OCI-LY7 (cell line): Measurements from ENCODE around the gene ZNF625. TPM values are rescaled to one million over a fixed set of nuclear protein-coding genes. Genes with fewer than 3 reads are reported as not detected.

Experiments
- BruUV-seq: library from RNA; stranded (reverse); fragments of 400-500 nt; replicated peaks from 2 replicates; lab custom pipeline; 2021; lab: Mats Ljungman, UMichigan
- CTCF ChIA-PET: fragments of 300-600 bp; sonication (Branson Sonifier 250); formaldehyde crosslinking; loops from one replicate; lab custom pipeline; 2022; ENCODE audit warnings: antibody characterized with exemption; ENCODE audit not compliant: unreplicated experiment; lab: Charles Lee
- POLR2A ChIA-PET: fragments of 300-600 bp; sonication (Branson Sonifier 250); formaldehyde crosslinking; loops from one replicate; lab custom pipeline; 2022; ENCODE audit warnings: antibody characterized with exemption; lab: Charles Lee
- DNase-seq: peaks from one replicate; pipeline ENCODE4 v3.0.0-alpha.2; 2015; ENCODE audit warnings: low spot score
- H2AFZ ChIP-seq: fragments of 200-600 bp; sonication (generic), shearing (Covaris generic); 2 replicates; pipeline ENCODE4 v1.6.1; 2014; ENCODE audit warnings: mild to moderate bottlenecking, antibody characterized with exemption, low read length, moderate library complexity
- H3K27ac ChIP-seq: fragments of 200-600 bp; sonication (generic); 2 replicates; pipeline ENCODE4 v1.5.1; 2014; ENCODE audit warnings: mixed run types, low read depth, mild to moderate bottlenecking, moderate library complexity, low read length, inconsistent platforms; ENCODE audit not compliant: poor library complexity, severe bottlenecking
- H3K36me3 ChIP-seq: fragments of 200-600 bp; sonication (generic); 2 replicates; pipeline ENCODE4 v1.6.1; 2014; ENCODE audit warnings: mild to moderate bottlenecking, antibody characterized with exemption, low read length, moderate library complexity, mixed read lengths; ENCODE audit not compliant: insufficient read depth
- H3K4me1 ChIP-seq: fragments of 200-600 bp; sonication (generic); 2 replicates; pipeline ENCODE4 v1.5.1; 2014; ENCODE audit warnings: mild to moderate bottlenecking, low read length; ENCODE audit not compliant: insufficient read depth, poor library complexity, severe bottlenecking
- H3K4me2 ChIP-seq: fragments of 200-600 bp; sonication (generic); 2 replicates; pipeline ENCODE4 v1.6.1; 2014; ENCODE audit warnings: mild to moderate bottlenecking, low read length
- H3K4me3 ChIP-seq: fragments of 200-600 bp; sonication (generic); 2 replicates; pipeline ENCODE4 v1.5.1; 2014; ENCODE audit warnings: mild to moderate bottlenecking, low read depth, low read length; ENCODE audit not compliant: poor library complexity, severe bottlenecking
- H3K79me2 ChIP-seq: fragments of 200-600 bp; sonication (generic); 2 replicates; pipeline ENCODE4 v1.6.1; 2016; ENCODE audit warnings: low read depth, mild to moderate bottlenecking, low read length, moderate library complexity, mixed read lengths; ENCODE audit not compliant: insufficient read depth
- H3K9me2 ChIP-seq: fragments of 200-600 bp; sonication (generic); 2 replicates; pipeline ENCODE4 v1.6.1; 2016; ENCODE audit warnings: mild to moderate bottlenecking, low read length, mixed read lengths; ENCODE audit not compliant: insufficient read depth
- H3K9me3 ChIP-seq: fragments of 200-600 bp; sonication (generic); 2 replicates; pipeline ENCODE4 v1.6.1; 2014; ENCODE audit warnings: mild to moderate bottlenecking, mixed run types, low read length, mixed read lengths
- H4K20me1 ChIP-seq: fragments of 200-600 bp; sonication (generic); 2 replicates; pipeline ENCODE4 v1.6.1; 2014; ENCODE audit warnings: mild to moderate bottlenecking, antibody characterized with exemption, low read length, moderate library complexity, mixed read lengths; ENCODE audit not compliant: insufficient read depth
- EZH2phosphoT487 ChIP-seq: fragments of 200-600 bp; sonication (generic); IDR thresholded peaks from 2 replicates; pipeline ENCODE4 v1.6.1; 2018; ENCODE audit warnings: low read depth, borderline replicate concordance, mild to moderate bottlenecking, mixed run types, antibody characterized with exemption, low read length, moderate library complexity, mixed read lengths
- intact Hi-C: fragments of 100-400 bp; cut with micrococcal nuclease; formaldehyde crosslinking; loops from one replicate; pipeline ENCODE4 v1.10.0; 2022; ENCODE audit not compliant: unreplicated experiment
- small RNA-seq: library from RNA; depleted of rRNA; stranded (forward); fragments of <200 nt; gene quantifications from one replicate; pipeline ENCODE3, GENCODE V24; 2014
- total RNA-seq, 2 experiments: library from RNA; depleted of rRNA in 1 of 2; stranded (reverse); fragments of >200 nt in 1 of 2; shearing (Covaris generic) in 1 of 2; gene quantifications; 2 replicates each; pipeline ENCODE4 v1.2.3, GENCODE V29; 2014 to 2022
- TF ChIP-seq, protein P1 (sequence below): fragments of 200-600 bp; sonication (generic); conservative IDR thresholded peaks from 2 replicates; pipeline ENCODE4 v1.5.1; 2014; ENCODE audit warnings: mild to moderate bottlenecking, antibody characterized with exemption, low read length, moderate library complexity, mixed read lengths

Gene ZNF625
- total RNA-seq, 2 experiments from 2014 or later, result 7.8 to 9.2 TPM

DNA sequence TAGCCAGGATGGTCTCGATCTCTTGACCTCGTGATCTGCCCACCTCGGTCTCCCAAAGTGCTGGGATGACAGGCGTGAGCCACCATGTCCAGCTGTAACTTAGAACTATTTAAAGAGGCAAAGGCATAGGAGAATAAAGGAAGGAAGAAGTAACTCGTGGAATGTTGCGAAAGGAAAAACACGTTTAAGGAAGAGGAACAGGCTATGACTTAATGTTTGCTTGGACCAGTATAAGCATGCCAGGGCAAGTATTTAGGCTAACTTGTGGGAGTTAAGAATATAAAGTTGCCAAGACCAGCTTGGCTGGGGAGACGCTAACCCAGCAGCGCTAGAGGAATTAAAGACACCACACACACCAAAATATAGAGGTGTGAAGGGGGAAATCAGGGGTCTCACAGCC, 58.5 kb downstream of the ZNF625 start:
- ChIA-PET CTCF (no interaction called here), POLR2A (no interaction called here)
- Histone ChIP-seq H3K27ac (no peak overlapping the region), H3K4me1 (no peaks in the 10 kb centered on the region), H3K4me2 (no peak overlapping the region), H4K20me1 (no peaks in the 10 kb centered on the region), H3K9me3 (no peaks in the 10 kb centered on the region), H3K79me2 (no peaks in the 10 kb centered on the region), H3K4me3 (no peak overlapping the region), H3K36me3 (no peaks in the 10 kb centered on the region), H2AFZ (no peak overlapping the region), H3K9me2 (no peaks in the 10 kb centered on the region)
- intact Hi-C loops, result loop anchor here (10.0 kb wide), 1 partner anchor 247 kb away; no protein-coding TSS in a partner anchor
- TF ChIP-seq, protein P1, sequence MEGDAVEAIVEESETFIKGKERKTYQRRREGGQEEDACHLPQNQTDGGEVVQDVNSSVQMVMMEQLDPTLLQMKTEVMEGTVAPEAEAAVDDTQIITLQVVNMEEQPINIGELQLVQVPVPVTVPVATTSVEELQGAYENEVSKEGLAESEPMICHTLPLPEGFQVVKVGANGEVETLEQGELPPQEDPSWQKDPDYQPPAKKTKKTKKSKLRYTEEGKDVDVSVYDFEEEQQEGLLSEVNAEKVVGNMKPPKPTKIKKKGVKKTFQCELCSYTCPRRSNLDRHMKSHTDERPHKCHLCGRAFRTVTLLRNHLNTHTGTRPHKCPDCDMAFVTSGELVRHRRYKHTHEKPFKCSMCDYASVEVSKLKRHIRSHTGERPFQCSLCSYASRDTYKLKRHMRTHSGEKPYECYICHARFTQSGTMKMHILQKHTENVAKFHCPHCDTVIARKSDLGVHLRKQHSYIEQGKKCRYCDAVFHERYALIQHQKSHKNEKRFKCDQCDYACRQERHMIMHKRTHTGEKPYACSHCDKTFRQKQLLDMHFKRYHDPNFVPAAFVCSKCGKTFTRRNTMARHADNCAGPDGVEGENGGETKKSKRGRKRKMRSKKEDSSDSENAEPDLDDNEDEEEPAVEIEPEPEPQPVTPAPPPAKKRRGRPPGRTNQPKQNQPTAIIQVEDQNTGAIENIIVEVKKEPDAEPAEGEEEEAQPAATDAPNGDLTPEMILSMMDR, result no peak
- TF ChIP-seq EZH2phosphoT487, result no peak
- no TSS peak for BruUV-seq
- no peak for DNase-seq

GRCh38 chr19:12095111-12095790, 61.3 kb downstream of the ZNF625 start:
- H3K9me2 ChIP-seq, result no peaks in the 10 kb centered on the region
- no TSS peak for BruUV-seq
- no peaks in the 10 kb centered on the region for H3K9me3 ChIP-seq
- H4K20me1 ChIP-seq, result no peaks in the 10 kb centered on the region
- no peak overlapping the region for H3K4me2 ChIP-seq
- H3K4me3 ChIP-seq, result no peak overlapping the region
- H2AFZ ChIP-seq, result no peak overlapping the region
- ChIA-PET CTCF (no interaction called here), POLR2A (no interaction called here)
- no peak for TF ChIP-seq EZH2phosphoT487
- TF ChIP-seq, protein P1, result no peak
- no peak overlapping the region for H3K27ac ChIP-seq
- no peaks in the 10 kb centered on the region for H3K4me1 ChIP-seq
- intact Hi-C loops, result loop anchor here (10.0 kb wide), 1 partner anchor 250 kb away; no protein-coding TSS in a partner anchor
- no peaks in the 10 kb centered on the region for H3K36me3 ChIP-seq
- DNase-seq, result no peak
- no peaks in the 10 kb centered on the region for H3K79me2 ChIP-seq

Small RNA genes within 50 kb of the gene (small RNA-seq; reads per million reads assigned to genes)
- gene RNA5SP467, result not detected

Other genes starting within 250 kb of the ZNF625 start
- gene ZNF700, start 231.6 kb downstream of the ZNF625 start, total RNA-seq (2014; rRNA removed; shearing (Covaris generic)), result 18.2 and 20.4 TPM in 2 replicates
- gene ZNF700, start 231.6 kb downstream of the ZNF625 start, total RNA-seq (2022), result 28.2 and 28.4 TPM in 2 replicates
- 2.7 and 2.8 TPM in 2 replicates for gene ZNF763, start 191.7 kb downstream of the ZNF625 start, total RNA-seq (2014; rRNA removed; shearing (Covaris generic))
- gene ZNF763, start 191.7 kb downstream of the ZNF625 start, total RNA-seq (2022), result 6.2 and 7.7 TPM in 2 replicates
- 1.6 and 1.9 TPM in 2 replicates for gene ZNF433, start 121.1 kb downstream of the ZNF625 start, total RNA-seq (2014; rRNA removed; shearing (Covaris generic))
- gene ZNF433, start 121.1 kb downstream of the ZNF625 start, total RNA-seq (2022), result 0.76 and 0.89 TPM in 2 replicates
- 0.72 and 1.0 TPM in 2 replicates for gene ZNF878, start 103.8 kb downstream of the ZNF625 start, total RNA-seq (2014; rRNA removed; shearing (Covaris generic))
- gene ZNF878, start 103.8 kb downstream of the ZNF625 start, total RNA-seq (2022), result 1.0 and 1.5 TPM in 2 replicates
- gene ZNF844, start 92.0 kb downstream of the ZNF625 start, total RNA-seq (2014; rRNA removed; shearing (Covaris generic)), result 5.8 and 6.7 TPM in 2 replicates
- 7.7 and 9.3 TPM in 2 replicates for gene ZNF844, start 92.0 kb downstream of the ZNF625 start, total RNA-seq (2022)
- 6.1 and 8.9 TPM in 2 replicates for gene ZNF20, start 16.4 kb downstream of the ZNF625 start, total RNA-seq (2014; rRNA removed; shearing (Covaris generic))
- 7.1 and 10.0 TPM in 2 replicates for gene ZNF20, start 16.4 kb downstream of the ZNF625 start, total RNA-seq (2022)
- 12.5 and 13.5 TPM in 2 replicates for gene ZNF136, start 6.4 kb upstream of the ZNF625 start, total RNA-seq (2014; rRNA removed; shearing (Covaris generic))
- gene ZNF136, start 6.4 kb upstream of the ZNF625 start, total RNA-seq (2022), result 12.7 and 16.7 TPM in 2 replicates
- 4.1 and 4.6 TPM in 2 replicates for gene ZNF44, start 138.1 kb upstream of the ZNF625 start, total RNA-seq (2014; rRNA removed; shearing (Covaris generic))
- 10.6 and 12.5 TPM in 2 replicates for gene ZNF44, start 138.1 kb upstream of the ZNF625 start, total RNA-seq (2022)
- 3.2 and 5.9 TPM in 2 replicates for gene ZNF563, start 176.9 kb upstream of the ZNF625 start, total RNA-seq (2014; rRNA removed; shearing (Covaris generic))
- 5.9 and 6.6 TPM in 2 replicates for gene ZNF563, start 176.9 kb upstream of the ZNF625 start, total RNA-seq (2022)
- gene ZNF442, start 208.9 kb upstream of the ZNF625 start, total RNA-seq (2014; rRNA removed; shearing (Covaris generic)), result 0.19 TPM in 1 of 2 replicates, not detected in the other
- gene ZNF442, start 208.9 kb upstream of the ZNF625 start, total RNA-seq (2022), result 0.76 and 0.77 TPM in 2 replicates
- gene ZNF799, start 244.5 kb upstream of the ZNF625 start, total RNA-seq (2014; rRNA removed; shearing (Covaris generic)), result 3.8 and 6.2 TPM in 2 replicates
- gene ZNF799, start 244.5 kb upstream of the ZNF625 start, total RNA-seq (2022), result 7.8 and 8.1 TPM in 2 replicates